DMS153 (cell line): ENCODE results near the gene CNTN6.

Experiments used
- DNase-seq: peaks from one replicate; lab custom pipeline; 2025; lab: John Stamatoyannopoulos, UW

The CNTN6 gene

DNA sequence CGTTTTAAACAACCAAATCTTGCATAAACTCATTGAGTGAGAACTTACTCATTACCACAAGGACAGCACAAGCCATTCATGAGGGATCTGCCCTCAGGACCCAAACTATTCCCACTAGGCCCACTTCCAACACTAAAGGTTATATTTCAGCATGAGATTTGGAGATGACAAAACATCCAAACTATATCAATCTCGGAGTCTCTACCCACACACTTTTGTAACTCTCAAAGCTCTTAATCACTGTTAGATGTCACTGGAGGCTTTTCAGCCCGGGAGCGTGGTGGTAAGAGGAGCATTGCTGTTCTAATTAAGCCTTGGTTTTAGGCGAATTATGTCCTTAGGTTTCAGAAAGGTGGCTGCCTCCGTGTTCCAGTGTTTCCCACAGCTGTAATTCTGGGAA lies 86.3 kb downstream of the CNTN6 start:
- no peak for DNase-seq

DNA sequence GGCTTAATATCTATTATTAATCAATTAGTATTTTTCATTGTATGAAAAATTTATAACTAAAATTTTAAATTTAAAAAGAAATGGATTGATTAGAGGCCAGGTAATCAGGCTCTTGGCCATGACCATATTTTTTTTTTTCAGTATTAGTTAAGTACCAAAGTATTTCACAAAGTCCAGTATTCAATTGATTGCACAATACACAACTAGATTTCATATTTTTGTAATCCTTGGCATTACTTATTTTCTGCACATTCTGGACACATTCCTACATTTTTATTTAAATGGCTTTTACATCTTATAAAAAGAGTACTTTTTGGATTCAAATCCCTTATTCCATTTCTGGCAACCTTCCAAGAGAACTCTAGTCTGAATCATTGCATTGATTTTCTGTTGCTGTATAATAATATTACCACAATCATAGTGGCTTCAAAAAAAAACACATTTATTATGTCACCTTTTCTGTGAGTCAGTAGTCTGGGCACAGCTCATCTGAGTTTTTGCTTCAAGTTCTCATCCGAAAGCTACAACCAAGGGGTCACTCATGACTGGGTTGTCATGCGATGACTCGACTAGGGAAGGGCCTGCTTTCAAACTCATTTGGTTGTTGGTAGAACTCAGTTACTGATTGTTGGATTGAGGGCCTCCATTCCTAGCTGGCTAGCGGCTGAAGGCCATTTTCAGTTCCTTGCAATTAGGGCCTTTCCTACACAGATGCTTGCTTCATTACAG lies 90.7 kb downstream of the CNTN6 start:
- DNase-seq: no peak

DNA sequence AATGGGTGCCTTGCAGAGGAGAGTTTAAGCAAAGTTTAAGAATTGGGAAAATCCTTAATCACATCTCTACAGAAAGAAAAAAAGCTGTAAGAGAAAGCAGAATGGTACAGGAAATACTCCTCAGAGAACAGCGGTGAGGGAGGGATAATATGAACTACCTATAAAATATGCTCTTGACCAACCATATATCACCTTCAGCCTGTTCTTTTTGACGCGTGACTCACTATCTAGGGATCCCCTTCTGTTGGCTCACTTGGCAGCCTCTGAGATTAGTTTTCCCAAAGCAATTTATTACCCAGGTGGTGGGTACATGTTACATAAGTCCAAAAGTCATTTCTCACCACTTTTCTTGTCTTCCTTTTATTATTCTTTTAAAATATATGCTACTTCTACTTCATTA lies 97.7 kb downstream of the CNTN6 start:
- no peak for DNase-seq

DNA sequence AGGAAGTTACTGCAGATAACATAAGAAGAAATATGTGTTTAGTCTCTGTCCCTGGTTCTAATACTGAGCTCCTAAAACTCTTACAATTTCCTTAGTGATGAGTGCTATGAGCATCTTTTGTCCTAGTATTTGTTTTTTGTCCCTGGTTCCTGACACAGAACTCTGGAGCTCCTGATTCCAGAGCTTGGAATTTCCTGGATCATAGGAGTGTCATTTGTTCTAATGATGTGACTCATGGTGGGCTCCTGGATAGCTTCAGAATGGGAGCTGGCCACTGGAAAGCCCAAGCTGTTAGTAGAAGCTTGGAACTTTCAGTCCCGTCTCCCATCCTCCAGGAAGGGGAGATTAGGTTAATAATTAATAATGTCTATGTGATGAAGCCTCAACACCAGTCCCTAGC lies 98.2 kb downstream of the CNTN6 start:
- DNase-seq: no peak

DNA sequence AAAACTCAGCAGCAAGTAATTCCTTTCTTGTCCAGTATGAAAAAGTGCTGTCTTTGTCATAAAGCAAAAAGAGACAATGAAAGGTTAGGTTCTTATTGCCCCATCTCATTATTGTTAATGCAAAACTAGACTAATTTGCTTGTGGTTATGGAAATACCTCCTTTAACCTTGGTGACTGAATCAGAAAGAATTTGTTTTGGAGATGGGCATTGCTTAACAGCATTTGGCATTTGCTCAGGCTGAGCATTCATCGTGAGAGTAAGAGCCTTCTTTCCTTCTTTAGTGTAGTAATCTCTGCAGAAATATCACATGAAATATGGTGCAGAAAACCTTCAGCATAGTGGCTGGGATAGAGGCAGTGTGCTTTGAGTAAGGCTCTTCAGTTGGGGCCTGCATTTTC lies 103.1 kb downstream of the CNTN6 start:
- no peak for DNase-seq

DNA sequence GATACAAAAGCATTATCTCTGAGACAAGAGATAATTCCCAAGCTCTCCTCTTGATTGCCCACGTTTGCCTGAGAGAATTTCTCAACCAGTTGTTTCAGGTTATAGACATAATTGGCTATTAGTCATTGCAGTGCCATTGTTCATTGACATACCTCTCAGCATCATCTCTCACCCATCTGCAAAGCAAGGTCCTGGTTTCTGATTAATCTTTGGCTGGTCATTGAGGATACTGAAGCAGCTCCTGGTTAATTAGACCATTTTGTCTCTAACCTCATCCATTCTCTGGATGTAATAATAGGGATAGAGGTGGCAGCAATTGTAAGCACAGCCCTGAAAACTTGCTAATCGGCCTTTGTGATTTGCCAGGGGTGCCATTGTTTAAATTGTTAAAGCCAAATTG lies 104.2 kb downstream of the CNTN6 start:
- DNase-seq: no peak

DNA sequence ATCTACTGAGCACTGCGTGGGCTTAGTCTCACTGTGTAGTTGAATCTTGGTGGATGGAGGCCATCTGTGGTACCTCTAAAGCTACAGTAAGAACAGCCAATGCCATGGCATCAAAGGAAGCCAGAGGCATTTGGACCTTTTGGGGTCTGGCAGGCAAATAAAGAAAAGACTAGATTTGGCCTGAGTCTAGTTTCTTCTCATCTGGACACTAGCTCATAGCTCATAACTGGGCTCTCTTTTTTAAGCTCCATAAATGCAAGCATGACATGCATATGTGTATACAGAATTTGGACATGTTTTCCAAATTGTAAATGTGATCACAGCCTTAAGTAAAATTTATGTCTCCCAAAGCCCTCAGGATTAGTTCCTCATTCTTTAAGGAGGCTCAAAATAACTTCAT lies 107.5 kb downstream of the CNTN6 start:
- no peak for DNase-seq

DNA sequence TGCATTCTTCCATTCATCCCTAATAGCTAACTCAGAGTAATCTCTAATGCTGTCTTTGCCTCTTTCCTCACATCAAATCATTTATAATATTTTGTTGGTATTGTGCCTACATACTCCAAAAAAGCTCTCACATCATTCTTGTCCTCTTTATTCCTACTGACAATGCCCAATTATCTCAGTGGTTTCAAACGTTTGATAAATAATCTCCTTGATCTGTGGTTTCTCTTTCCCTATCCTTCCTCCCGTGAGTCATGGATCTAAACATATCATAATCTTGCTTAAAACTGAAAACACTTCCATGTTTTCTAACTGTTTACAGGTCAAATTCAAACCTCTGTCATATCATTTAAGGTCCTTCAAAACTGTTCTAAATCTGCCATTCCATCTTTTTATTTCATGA lies 115.1 kb downstream of the CNTN6 start:
- no peak for DNase-seq

DNA sequence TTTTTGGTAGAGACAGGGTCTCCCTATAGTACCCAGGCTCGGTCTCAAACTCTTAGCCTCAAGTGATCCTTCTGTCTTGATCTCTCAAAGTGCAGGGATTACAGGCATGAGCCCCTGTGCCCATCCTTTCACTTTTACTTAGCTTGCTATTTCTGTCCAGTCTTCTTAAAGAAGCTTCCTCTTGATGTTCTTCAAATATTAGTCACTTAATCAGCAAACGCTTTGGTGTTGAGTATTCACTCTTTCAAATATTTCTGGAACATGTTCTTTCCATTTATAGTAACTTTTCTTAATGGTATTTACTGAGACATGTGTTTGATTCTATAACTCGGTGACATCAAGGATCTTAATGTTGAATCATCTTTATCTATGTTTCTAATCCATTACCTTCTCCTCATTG lies 122.1 kb downstream of the CNTN6 start:
- DNase-seq: no peak

DNA sequence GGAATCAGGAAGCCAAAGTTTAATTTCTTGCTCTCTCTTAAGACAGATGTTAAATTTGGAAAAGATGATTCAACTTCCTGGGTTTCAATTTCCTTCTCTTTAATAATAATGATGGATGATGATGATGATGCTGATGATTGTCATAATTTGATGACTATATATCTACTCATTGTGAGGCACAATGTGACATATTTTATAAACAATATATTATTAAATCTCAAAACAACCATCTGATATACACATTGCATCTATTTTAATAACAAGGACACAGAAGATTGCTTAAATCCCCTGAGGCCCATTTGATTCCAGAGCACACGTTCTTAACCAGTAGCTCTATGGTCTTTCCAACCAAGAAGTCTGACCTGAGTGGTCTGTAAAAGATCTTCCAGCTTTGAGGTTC lies 124.0 kb downstream of the CNTN6 start:
- DNase-seq: no peak

DNA sequence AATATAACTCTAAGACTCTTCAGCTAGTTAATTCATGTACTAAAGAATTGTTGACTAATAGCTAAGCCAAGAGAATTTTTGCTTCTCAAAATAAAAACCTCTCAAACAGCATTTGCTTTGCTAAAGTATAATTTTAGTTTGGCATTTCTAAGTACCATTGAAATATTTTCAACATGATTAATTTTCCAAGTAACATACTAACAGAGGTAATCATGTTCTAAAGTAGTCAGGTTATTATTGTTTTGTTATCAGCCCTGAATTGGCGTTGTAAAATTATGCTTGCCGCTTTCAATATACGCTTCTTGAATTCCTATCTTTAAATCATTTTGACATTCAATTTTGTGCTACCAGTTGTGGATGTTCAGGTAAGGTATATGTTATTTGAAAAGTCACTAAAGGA lies 134.3 kb downstream of the CNTN6 start:
- no peak for DNase-seq

DNA sequence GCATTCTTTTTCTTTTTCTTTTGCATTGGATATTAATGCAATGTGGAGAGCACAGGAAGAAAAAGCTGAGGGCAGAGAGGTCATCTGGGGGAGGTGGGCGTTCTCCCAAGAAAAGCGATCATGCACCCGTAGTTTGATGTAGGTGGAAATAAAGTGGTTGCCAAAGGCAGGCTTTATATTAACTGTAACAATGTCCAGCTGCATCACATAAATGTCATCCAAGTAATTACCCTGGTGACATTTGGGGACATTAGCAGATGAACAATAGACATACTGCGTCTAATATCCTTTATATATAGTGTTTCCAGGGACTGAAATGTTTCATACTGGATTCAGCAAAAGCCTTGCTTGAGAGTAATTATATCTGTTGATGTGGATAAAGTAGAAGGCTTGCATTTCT lies 135.5 kb downstream of the CNTN6 start:
- no peak for DNase-seq

DNA sequence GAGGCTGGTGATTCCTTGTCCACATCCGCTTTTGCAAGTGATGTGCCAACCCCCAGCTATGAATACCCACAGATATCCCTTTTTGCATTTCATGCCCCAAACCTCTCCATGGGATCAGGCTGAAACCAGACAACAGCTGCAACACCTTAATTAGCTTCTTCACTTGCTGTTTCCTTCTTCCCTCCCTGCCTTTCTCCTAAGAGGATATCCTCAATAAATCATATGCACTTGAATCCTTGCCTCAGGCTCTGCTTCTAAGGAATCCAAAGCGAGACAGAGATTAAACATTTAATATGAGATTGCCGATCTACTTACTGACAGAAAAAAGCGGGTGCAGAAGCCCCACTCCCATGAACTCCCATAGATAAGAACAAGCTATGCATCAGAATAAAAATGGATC lies 138.1 kb downstream of the CNTN6 start:
- DNase-seq: no peak

DNA sequence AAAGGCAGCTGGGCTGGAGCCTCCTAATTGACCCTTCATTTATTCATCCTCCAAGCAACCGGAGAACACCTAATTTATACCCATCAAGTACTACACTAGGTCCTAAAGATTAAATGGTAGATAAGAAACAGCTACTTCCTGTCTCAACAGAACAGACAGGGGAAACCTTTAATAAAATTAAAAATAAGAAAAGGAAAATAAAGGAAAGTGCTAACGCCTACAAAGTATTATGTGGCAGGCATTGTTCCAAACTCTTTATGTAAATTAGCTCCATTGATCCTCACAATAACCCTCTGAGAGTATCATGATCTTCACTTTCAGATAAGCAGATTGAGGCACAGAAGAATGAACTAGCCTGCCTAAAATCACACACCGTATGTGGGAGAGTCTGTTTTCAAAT lies 139.5 kb downstream of the CNTN6 start:
- peak; percentile 2 for DNase-seq

DNA sequence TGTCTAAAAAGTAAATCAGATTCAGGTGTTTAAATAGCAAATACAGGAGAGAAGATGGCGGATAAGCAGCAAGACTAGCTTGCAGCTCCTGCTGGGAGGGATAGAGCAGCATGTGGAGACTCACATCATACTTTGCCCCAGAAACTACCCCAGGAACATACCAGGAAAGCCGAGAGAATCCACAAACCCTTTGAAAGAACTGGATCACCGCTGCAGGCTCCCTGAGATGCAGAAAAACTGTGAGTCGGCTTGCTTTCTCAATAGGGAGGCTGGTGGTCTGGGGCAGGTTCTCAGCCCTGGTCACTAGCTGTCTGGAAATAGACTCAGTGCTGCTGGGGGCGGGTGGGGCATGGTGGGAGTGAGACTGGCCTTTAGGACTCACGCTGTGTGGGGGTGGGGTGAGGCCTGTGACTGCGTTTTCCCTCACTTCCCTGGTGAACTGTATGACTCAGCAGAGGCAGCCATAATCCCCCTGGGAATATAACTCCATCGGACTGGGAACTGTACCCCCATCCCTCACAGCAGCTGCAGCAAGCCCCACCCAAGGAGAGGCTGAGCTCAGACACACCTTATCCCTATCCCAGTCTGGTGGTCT lies 142.8 kb downstream of the CNTN6 start:
- DNase-seq: no peak

DNA sequence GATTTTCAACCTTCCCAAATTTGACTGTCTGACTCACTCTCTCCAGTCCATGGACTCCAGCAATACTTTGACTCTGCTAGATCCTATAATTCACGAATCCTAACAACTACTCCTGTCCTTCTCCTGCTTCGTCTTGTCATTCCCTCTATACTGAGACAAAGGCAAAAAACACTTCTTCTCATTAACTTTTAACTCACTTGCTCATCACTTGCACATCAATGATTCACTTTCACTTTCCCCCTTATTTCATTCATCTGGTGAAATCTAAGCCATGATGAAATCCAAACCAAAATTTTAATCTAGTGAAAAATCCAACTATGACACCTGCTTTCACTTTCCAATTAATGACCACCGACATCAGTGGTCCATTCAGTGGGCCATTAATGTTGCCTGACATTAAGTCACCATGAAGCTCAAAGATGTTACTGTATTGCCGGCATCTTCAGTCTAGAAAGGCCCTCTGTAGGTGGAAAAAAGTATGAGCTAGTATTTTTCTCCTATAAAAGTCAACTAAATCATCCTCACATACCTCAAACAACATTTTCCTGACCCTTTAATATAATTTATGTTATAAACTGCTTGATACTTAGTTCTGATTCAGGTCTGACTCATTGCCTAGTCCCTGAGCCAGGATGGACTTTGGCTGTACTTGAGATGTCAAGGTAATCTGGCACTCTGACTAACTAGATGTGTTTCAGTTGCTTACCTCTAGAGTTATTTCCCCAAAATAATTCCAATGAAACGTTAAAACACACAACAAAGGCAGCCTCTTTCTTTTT lies 158.6 kb downstream of the CNTN6 start:
- DNase-seq: no peak

DNA sequence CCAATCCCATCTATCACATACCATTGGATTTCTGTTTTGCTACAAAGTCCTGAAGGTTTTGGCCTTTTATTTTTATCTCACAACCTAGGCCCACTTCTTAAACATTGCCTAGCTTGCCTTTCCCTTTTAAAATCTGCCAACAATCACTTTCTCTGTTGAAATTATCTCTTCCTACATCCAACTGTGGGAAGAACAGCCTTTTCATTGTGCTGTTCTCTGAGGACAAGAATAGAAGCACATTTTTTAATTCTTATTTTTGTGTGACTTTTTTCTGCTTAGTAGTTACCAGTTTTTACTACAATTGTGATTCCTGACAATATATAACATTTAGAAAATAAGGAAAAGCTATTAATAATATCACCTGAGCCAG lies 159.2 kb downstream of the CNTN6 start:
- no peak for DNase-seq

DNA sequence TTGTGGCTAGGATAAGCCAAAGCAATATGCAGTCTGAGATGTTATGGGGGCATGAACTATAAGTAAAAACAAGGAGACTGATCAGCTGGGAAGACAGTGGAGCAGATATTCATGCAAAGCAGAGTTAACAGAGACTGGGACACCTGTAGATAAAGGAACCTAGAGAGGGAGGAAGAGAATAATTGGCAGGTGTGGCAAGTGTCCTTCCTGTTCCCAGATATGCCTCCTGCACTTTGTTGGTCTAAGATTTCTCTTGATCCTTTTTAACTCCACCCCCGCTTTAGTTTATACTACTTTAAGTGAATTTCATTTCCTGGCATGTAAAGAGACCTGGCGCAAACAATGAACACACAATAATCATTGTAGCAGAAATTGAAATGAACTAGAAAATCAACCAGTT lies 169.4 kb downstream of the CNTN6 start:
- no peak for DNase-seq

DNA sequence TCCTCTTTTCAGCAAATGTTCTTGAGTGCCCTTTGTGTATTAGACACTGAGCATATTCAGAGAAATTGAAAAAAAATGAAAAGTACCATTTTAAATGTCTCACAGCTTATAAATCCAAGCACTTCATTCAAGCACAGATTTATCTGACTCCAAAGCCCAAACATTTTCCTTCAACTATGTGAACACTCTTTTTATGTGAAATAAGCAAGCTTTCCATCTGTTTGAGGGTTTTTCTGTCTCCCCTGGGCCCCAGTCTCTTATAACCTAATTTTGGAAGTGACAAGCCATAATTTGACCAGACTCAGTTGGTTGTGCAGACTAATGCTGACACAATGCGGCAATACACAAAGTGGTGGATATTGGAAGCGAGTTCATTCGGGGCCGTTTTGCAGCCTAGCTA lies 170.3 kb downstream of the CNTN6 start:
- DNase-seq: no peak

DNA sequence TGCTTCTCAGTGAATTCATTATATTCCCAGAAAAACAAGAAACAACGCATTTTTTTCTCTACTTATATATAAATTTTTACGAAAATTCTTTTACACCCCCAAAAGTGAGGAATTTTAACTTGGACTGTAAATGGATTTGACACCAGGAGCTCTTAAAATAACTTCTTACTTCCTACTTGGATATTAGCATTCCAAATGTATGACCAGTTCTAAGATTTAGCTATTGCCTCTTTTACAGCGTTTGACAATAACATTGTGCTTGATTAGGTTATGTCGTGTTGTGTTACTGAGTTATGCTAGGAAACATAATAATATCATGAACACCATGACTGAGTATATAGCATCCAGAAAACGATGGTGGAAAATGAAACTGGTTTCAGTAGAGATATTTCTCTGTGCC lies 177.0 kb downstream of the CNTN6 start:
- DNase-seq: no peak

DNA sequence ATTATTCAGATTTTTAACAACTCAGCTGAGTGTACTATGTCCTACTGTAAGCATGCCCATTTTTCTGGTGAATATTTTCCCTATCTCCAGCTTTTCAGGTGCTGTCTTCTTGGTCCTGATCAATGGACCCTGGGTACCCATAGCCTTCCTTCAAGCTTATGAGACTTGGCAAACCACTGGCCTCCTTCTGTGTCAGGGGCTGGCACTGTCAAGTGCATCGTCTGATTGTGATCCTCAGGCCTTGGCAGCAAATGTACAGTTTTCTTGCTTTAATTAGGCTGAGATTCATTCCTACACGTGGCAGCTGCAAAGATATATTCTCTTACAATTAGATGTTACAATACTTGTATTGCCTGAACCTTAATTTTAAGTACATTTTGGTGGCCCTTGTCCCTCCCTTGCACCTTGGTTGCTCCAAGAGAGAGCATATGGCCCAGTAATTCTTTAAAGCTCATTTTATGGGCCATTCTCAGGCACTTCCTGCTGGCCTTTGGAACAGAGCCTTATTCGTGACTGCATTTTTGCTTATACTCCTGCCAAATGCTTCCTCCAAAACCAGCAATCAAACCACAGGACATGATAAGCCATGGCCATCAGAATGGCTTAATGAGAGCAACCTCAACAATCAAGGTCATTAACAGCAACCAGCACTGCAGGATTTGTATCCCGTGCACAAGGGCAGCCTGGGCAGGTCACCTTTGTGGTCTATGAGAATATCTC lies 179.9 kb downstream of the CNTN6 start:
- DNase-seq: peak; percentile 29

DNA sequence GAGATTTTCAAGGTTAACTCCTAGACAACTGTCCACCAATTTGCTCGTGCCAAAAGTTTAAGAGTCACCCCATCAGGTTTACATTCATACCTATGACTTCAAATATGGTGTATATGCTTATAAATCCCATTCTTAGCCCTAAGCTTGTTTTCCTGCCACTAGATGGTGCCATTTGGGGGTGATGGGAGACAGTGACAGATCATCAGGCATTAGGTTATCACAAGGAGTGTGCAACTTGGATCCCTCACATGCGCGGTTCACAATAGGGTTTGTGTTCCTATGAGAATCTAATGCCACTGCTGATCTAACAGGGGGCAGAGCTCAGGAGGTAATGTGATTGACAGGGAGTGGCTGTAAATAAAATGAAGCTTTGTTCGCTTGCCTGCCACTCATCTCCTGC lies 182.7 kb downstream of the CNTN6 start:
- no peak for DNase-seq

DNA sequence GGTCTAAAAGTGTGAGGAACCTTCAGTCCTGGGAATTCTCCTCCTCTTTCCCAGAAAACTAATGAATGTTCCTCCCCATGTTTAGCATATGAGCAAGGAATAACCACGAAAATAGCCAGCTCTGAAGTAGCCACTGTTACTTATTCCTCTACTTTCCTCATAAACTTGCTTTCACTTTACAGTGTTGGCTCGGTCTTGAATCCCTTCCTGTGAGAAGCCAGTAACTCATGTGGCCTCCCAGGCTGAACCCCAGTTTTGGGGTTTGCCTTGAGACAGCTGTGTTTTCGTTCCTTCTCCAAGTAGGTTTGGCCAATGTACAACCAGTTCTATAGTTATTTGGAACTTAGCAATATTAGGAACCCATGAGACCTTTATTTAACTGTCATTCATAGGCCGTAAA lies 195.0 kb downstream of the CNTN6 start:
- DNase-seq: no peak
